IMR-90 (cell line): ENCODE measurements around the gene MAMDC4. TPM values are rescaled to one million over a fixed set of nuclear protein-coding genes. Genes with fewer than 3 reads are reported as not detected.

ENCODE experiments used
- ATAC-seq: fragments of 200-7000 bp; cut with Tn5 transposase; 2 replicates; pipeline ENCODE4 v1.9.1; 2020; ENCODE audit warnings: low read depth, mild to moderate bottlenecking, moderate library complexity
- BruUV-seq: library from RNA; stranded (reverse); fragments of 400-500 nt; replicated peaks from 2 replicates; lab custom pipeline; 2021; lab: Mats Ljungman, UMichigan
- CTCF ChIA-PET: fragments of 300-600 bp; formaldehyde crosslinking; extraction: SDS; loops from one replicate; lab custom pipeline; 2021; ENCODE audit warnings: antibody characterized with exemption; lab: Yijun Ruan, JAX
- POLR2A ChIA-PET: fragments of 300-600 bp; sonication (Branson Sonifier 250); formaldehyde crosslinking; loops from one replicate; lab custom pipeline; 2022; ENCODE audit warnings: antibody characterized with exemption; ENCODE audit not compliant: unreplicated experiment; lab: Charles Lee
- DNase-seq: peaks from one replicate; pipeline ENCODE4 v3.0.0; 2013
- H2AFZ ChIP-seq: replicated peaks from 2 replicates; pipeline ENCODE3; 2013; ENCODE audit warnings: low read length, mild to moderate bottlenecking; ENCODE audit not compliant: poor library complexity
- H2AK5ac ChIP-seq: 2 replicates; pipeline ENCODE4 v1.6.1; 2013; ENCODE audit warnings: low read depth, low read length, inconsistent platforms
- H2AK9ac ChIP-seq: replicated peaks from 2 replicates; pipeline ENCODE3; 2013; ENCODE audit warnings: mild to moderate bottlenecking, low read depth, low read length, moderate library complexity; ENCODE audit not compliant: poor library complexity
- H2BK120ac ChIP-seq: 2 replicates; pipeline ENCODE4 v1.6.1; 2013; ENCODE audit warnings: low read depth, low read length, inconsistent platforms
- H2BK15ac ChIP-seq: 3 replicates; pipeline ENCODE4 v1.6.1; 2013; ENCODE audit warnings: low read depth, low read length, inconsistent platforms
- H2BK20ac ChIP-seq: 2 replicates; pipeline ENCODE4 v1.6.1; 2013; ENCODE audit warnings: low read depth, mild to moderate bottlenecking, inconsistent platforms, low read length, moderate library complexity
- H2BK5ac ChIP-seq: 2 replicates; pipeline ENCODE4 v1.6.1; 2013; ENCODE audit warnings: mild to moderate bottlenecking, low read depth, low read length, inconsistent platforms; ENCODE audit not compliant: poor library complexity, severe bottlenecking
- H3K14ac ChIP-seq: replicated peaks from 2 replicates; pipeline ENCODE4 v1.6.1; 2013; ENCODE audit warnings: low read depth, low read length, inconsistent platforms
- H3K18ac ChIP-seq: 2 replicates; pipeline ENCODE4 v1.6.1; 2013; ENCODE audit warnings: low read depth, low read length, control low read depth
- H3K23ac ChIP-seq: 2 replicates; pipeline ENCODE4 v1.6.1; 2013; ENCODE audit warnings: low read depth, low read length, inconsistent platforms
- H3K27ac ChIP-seq: 2 replicates; pipeline ENCODE4 v1.5.1; 2013; ENCODE audit warnings: mild to moderate bottlenecking, control low read depth, low read length; ENCODE audit not compliant: insufficient read depth
- H3K27me3 ChIP-seq: 2 replicates; pipeline ENCODE4 v1.6.1; 2013; ENCODE audit warnings: low read length; ENCODE audit not compliant: control insufficient read depth, insufficient read depth
- H3K36me3 ChIP-seq: 2 replicates; pipeline ENCODE4 v1.6.1; 2013; ENCODE audit warnings: low read length, mixed read lengths; ENCODE audit not compliant: control insufficient read depth, insufficient read depth
- H3K4ac ChIP-seq: 2 replicates; pipeline ENCODE4 v1.6.1; 2013; ENCODE audit warnings: low read depth, low read length, inconsistent platforms
- H3K4me1 ChIP-seq: 2 replicates; pipeline ENCODE4 v1.6.1; 2013; ENCODE audit warnings: low read length, mixed read lengths; ENCODE audit not compliant: control insufficient read depth, insufficient read depth
- H3K4me2 ChIP-seq: 2 replicates; pipeline ENCODE4 v1.6.1; 2013; ENCODE audit warnings: low read depth, mild to moderate bottlenecking, control low read depth, low read length, moderate library complexity
- H3K4me3 ChIP-seq: 2 replicates; pipeline ENCODE4 v1.5.1; 2013; ENCODE audit warnings: low read depth, mild to moderate bottlenecking, control low read depth, low read length, moderate library complexity; ENCODE audit not compliant: insufficient read depth
- H3K56ac ChIP-seq: 2 replicates; pipeline ENCODE4 v1.6.1; 2013; ENCODE audit warnings: low read length, inconsistent platforms; ENCODE audit not compliant: insufficient read depth; ENCODE audit errors: extremely low read depth
- H3K79me1 ChIP-seq, 2 experiments: 2 replicates each; pipeline ENCODE4 v1.6.1; 2013; ENCODE audit warnings: low read length in 2 of 2, inconsistent platforms in 1 of 2, low read depth in 1 of 2
- H3K9ac ChIP-seq: 2 replicates; pipeline ENCODE4 v1.6.1; 2013; ENCODE audit warnings: low read depth, low read length, control low read depth
- H3K9me1 ChIP-seq: 2 replicates; pipeline ENCODE4 v1.6.1; 2013; ENCODE audit warnings: low read length, inconsistent platforms; ENCODE audit not compliant: insufficient read depth
- H3K9me3 ChIP-seq: 2 replicates; pipeline ENCODE4 v1.6.1; 2013; ENCODE audit warnings: low read length; ENCODE audit not compliant: control insufficient read depth, insufficient read depth
- H4K20me1 ChIP-seq: 2 replicates; pipeline ENCODE4 v1.6.1; 2013; ENCODE audit warnings: low read length, inconsistent platforms; ENCODE audit not compliant: insufficient read depth
- H4K5ac ChIP-seq: 2 replicates; pipeline ENCODE4 v1.6.1; 2013; ENCODE audit warnings: mild to moderate bottlenecking, low read depth, low read length, control low read depth
- H4K8ac ChIP-seq, 2 experiments: 2 replicates each; pipeline ENCODE4 v1.6.1; 2013; ENCODE audit warnings: low read depth in 2 of 2, low read length in 2 of 2, control low read depth in 1 of 2, inconsistent platforms in 1 of 2
- H4K91ac ChIP-seq: 2 replicates; pipeline ENCODE4 v1.6.1; 2013; ENCODE audit warnings: low read depth, low read length, inconsistent platforms; ENCODE audit not compliant: insufficient read depth
- BHLHE40 ChIP-seq: fragments of 150-350 bp; IDR thresholded peaks from 2 replicates; pipeline ENCODE4 v1.6.1; 2016; ENCODE audit warnings: mild to moderate bottlenecking, low read depth, low read length
- CEBPB ChIP-seq: IDR thresholded peaks from 2 replicates; pipeline ENCODE4 v1.6.1; 2012; ENCODE audit warnings: low read depth, low read length, improper control_type of control experiment
- CTCF ChIP-seq: conservative IDR thresholded peaks from 2 replicates; pipeline ENCODE4 v1.5.1; 2012; ENCODE audit warnings: mild to moderate bottlenecking, low read depth, low read length, improper control_type of control experiment
- FOS ChIP-seq: fragments of 150-350 bp; IDR thresholded peaks from 2 replicates; pipeline ENCODE4 v1.6.1; 2016; ENCODE audit warnings: low read depth, low read length
- MAZ ChIP-seq: IDR thresholded peaks from 2 replicates; pipeline ENCODE4 v1.6.1; 2012; ENCODE audit warnings: low read depth, mild to moderate bottlenecking, low read length, improper control_type of control experiment, moderate library complexity, borderline replicate concordance
- POLR2A ChIP-seq: IDR thresholded peaks from 2 replicates; pipeline ENCODE4 v1.6.1; 2012; ENCODE audit warnings: mild to moderate bottlenecking, low read depth, low read length
- RAD21 ChIP-seq: IDR thresholded peaks from 2 replicates; pipeline ENCODE4 v1.6.1; 2012; ENCODE audit warnings: low read length, improper control_type of control experiment
- RCOR1 ChIP-seq: IDR thresholded peaks from 2 replicates; pipeline ENCODE4 v1.6.1; 2012; ENCODE audit warnings: mild to moderate bottlenecking, low read length, improper control_type of control experiment; ENCODE audit not compliant: insufficient replicate concordance
- RFX5 ChIP-seq: IDR thresholded peaks from 2 replicates; pipeline ENCODE4 v1.8.0; 2012; ENCODE audit warnings: low read depth, mild to moderate bottlenecking, low read length, moderate library complexity
- SMC3 ChIP-seq: fragments of 150-350 bp; IDR thresholded peaks from 2 replicates; pipeline ENCODE4 v1.6.1; 2016; ENCODE audit warnings: low read depth, mild to moderate bottlenecking, antibody characterized with exemption, low read length, moderate library complexity
- USF2 ChIP-seq: fragments of 150-350 bp; IDR thresholded peaks from 2 replicates; pipeline ENCODE4 v1.6.1; 2017; ENCODE audit warnings: mild to moderate bottlenecking, antibody characterized with exemption, low read length, low read depth
- WGBS, 2 experiments: methylation state at CpG; one replicate each; pipeline versions ENCODE4 v1.1.5 to v1.1.7; 2013; ENCODE audit warnings: missing lambda C conversion rate in 2 of 2; ENCODE audit not compliant: insufficient read length in 1 of 2; ENCODE audit errors: extremely low coverage in 2 of 2; 5-methylcytosine and 5-hydroxymethylcytosine counted together
- dilution Hi-C: fragments of 300-500 bp; cut with HindIII; formaldehyde crosslinking; loops from one replicate; pipeline ENCODE4 v1.14.3; 2018; ENCODE audit warnings: low sequenced_read_pairs; ENCODE audit not compliant: unreplicated experiment
- in situ Hi-C: fragments of 300-500 bp; cut with MboI; formaldehyde crosslinking; loops from 3 replicates; pipeline ENCODE4 v1.14.3; 2019; ENCODE audit warnings: low sequenced_read_pairs, inconsistent platforms, mixed read lengths
- intact Hi-C: fragments of 100-400 bp; cut with micrococcal nuclease; formaldehyde crosslinking; loops from 2 replicates; pipeline ENCODE4 v1.10.0; 2022
- polyA plus RNA-seq, 3 experiments: library from polyadenylated mRNA; depleted of rRNA; stranded (reverse); fragments of >200 nt; gene quantifications; 2 replicates each; pipeline ENCODE4 v1.2.3, GENCODE V29; 2012; ENCODE audit warnings: low replicate concordance in 1 of 3
- total RNA-seq: library from RNA; depleted of rRNA; stranded (reverse); fragments of >200 nt; gene quantifications from 2 replicates; pipeline ENCODE4 v1.2.3, GENCODE V29; 2012

Gene MAMDC4
- total and polyA plus RNA-seq, 2 of the 4 experiments (the other 2 are of a cell fraction) = 0.18 to 3.5 TPM

- no peak for TF ChIP-seq BHLHE40
- no peak for TF ChIP-seq RCOR1
These were observed 30.9 kb upstream of the MAMDC4 start (continued) for GRCh38 chr9:136820971-136821825.

GRCh38 chr9:136821826-136822544 is 30.2 kb upstream of the MAMDC4 start:
- no peak overlapping the region for H2BK20ac ChIP-seq
- H3K79me1 ChIP-seq = peaks cover 11 to 23% of the 10 kb centered on the region in 2 experiments
- no peak overlapping the region for H2BK120ac ChIP-seq
- H2BK5ac ChIP-seq = no peak overlapping the region
- no peak overlapping the region for H3K23ac ChIP-seq
- no peak overlapping the region for H3K56ac ChIP-seq
- no peak overlapping the region for H3K4ac ChIP-seq
- H3K27me3 ChIP-seq = no peaks in the 10 kb centered on the region
- dilution Hi-C loops = no loop called here
- no peak overlapping the region for H3K14ac ChIP-seq
- H2AK5ac ChIP-seq = no peak overlapping the region
- no peak overlapping the region for H4K8ac ChIP-seq
- no peak overlapping the region for H3K18ac ChIP-seq
- BruUV-seq = no TSS peak
- DNase-seq (no peak), ATAC-seq (no peak)
- H3K36me3 ChIP-seq = peaks cover 24% of the 10 kb centered on the region
- no peak overlapping the region for H3K9ac ChIP-seq
- 86% methylated on average over 18 of the region's 42 CpGs; no CpG with 5 or more reads in 1 of the 2 experiments for WGBS, 2 experiments
- H4K91ac ChIP-seq = no peak overlapping the region
- H3K4me2 ChIP-seq = no peak overlapping the region
- H3K27ac ChIP-seq = no peak overlapping the region
- H3K9me3 ChIP-seq = no peaks in the 10 kb centered on the region
- no peak overlapping the region for H2BK15ac ChIP-seq
- H4K20me1 ChIP-seq = peaks cover 16% of the 10 kb centered on the region
- CTCF ChIA-PET = no interaction called here
- peaks cover 3% of the 10 kb centered on the region; the same call in 1 of the 2 replicates for H3K4me1 ChIP-seq
- intact Hi-C loops = no loop called here
- H3K4me3 ChIP-seq = no peak overlapping the region
- H2AK9ac ChIP-seq = peak overlapping the region; percentile 28
- no peak overlapping the region for H2AFZ ChIP-seq
- H4K5ac ChIP-seq = no peak overlapping the region
- POLR2A ChIA-PET = interaction anchor here (0.6 kb wide), 1 partner anchor 469 kb away, joined by 3 read pairs; no protein-coding TSS in a partner anchor
- no peaks in the 10 kb centered on the region for H3K9me1 ChIP-seq
- in situ Hi-C loops = no loop called here
- TF ChIP-seq RAD21 (no peak), SMC3 (no peak), RCOR1 (no peak), POLR2A (no peak), CTCF (no peak), MAZ (no peak), BHLHE40 (no peak), USF2 (no peak), CEBPB (no peak), FOS (no peak), RFX5 (no peak)
